Activated CD4-positive, alpha-beta T cell treated with anti-CD3 and anti-CD28 coated beads, Interleukin-2, amount 10 ng/mL, durations not matched to agents 7 days and 5 days (primary cell): Measurements from ENCODE around the gene MRTFB. TPM values are rescaled to one million over a fixed set of nuclear protein-coding genes. Genes with fewer than 3 reads are reported as not detected.
A peak's percentile ranks its signal among the peaks of the same experiment; 100 is the strongest.

Source experiments
- CTCF ChIA-PET: fragments of 350-600 bp; sonication (Branson Sonifier 250); formaldehyde crosslinking; loops from one replicate; lab custom pipeline; 2021; ENCODE audit warnings: antibody characterized with exemption; lab: Charles Lee
- POLR2A ChIA-PET: fragments of 350-600 bp; sonication (Branson Sonifier 250); formaldehyde crosslinking; loops from one replicate; lab custom pipeline; 2021; ENCODE audit warnings: antibody characterized with exemption; lab: Charles Lee
- DNase-seq: peaks from one replicate; pipeline ENCODE4 v3.0.0-alpha.2; 2020
- H3K27ac Mint-ChIP-seq: one replicate; pipeline ENCODE4 v1.8.0; 2021; ENCODE audit warnings: mild to moderate bottlenecking, moderate library complexity, mixed read lengths
- H3K27me3 Mint-ChIP-seq: one replicate; pipeline ENCODE4 v1.8.0; 2021; ENCODE audit warnings: mixed read lengths
- H3K36me3 Mint-ChIP-seq: one replicate; pipeline ENCODE4 v1.8.0; 2021; ENCODE audit warnings: low read depth, mixed read lengths
- H3K4me1 Mint-ChIP-seq: one replicate; pipeline ENCODE4 v1.8.0; 2021; ENCODE audit warnings: mixed read lengths
- H3K4me3 Mint-ChIP-seq: one replicate; pipeline ENCODE4 v1.8.0; 2021; ENCODE audit warnings: mild to moderate bottlenecking, moderate library complexity, mixed read lengths
- H3K9me3 Mint-ChIP-seq: one replicate; pipeline ENCODE4 v1.8.0; 2021; ENCODE audit warnings: mixed read lengths
- total RNA-seq, 2 experiments: library from RNA; stranded (reverse); gene quantifications; one replicate each; pipeline ENCODE4 v1.2.3, GENCODE V29; 2021

Gene MRTFB
- total RNA-seq, 2 experiments from 2014 or later, result 17.7 to 21.2 TPM

- Mint-ChIP-seq H3K9me3 (no peaks in the 10 kb centered on the region), H3K36me3 (no peaks in the 10 kb centered on the region), H3K4me1 (peaks cover 18% of the 10 kb centered on the region), H3K27me3 (peaks cover 33% of the 10 kb centered on the region), H3K27ac (no peak overlapping the region), H3K4me3 (peak overlapping the region; percentile 68)
- ChIA-PET CTCF (interaction anchor here (1.2 kb wide), 1 partner anchor 378 kb away, joined by 3 read pairs; no protein-coding TSS in a partner anchor), POLR2A (no interaction called here)
- DNase-seq, result no peak
Observed at GRCh38 chr16:14302031-14302398, 230.9 kb downstream of the MRTFB start.

GRCh38 chr16:14302399-14303181 is 231.5 kb downstream of the MRTFB start:
- DNase-seq, result no peak
- Mint-ChIP-seq H3K27me3 (peaks cover 33% of the 10 kb centered on the region), H3K9me3 (no peaks in the 10 kb centered on the region), H3K27ac (no peak overlapping the region), H3K36me3 (no peaks in the 10 kb centered on the region), H3K4me3 (peak overlapping the region; percentile 68), H3K4me1 (peaks cover 21% of the 10 kb centered on the region)
- POLR2A ChIA-PET, result no interaction called here
- CTCF ChIA-PET, result no interaction called here

- Mint-ChIP-seq H3K9me3 (no peaks in the 10 kb centered on the region), H3K27ac (no peak overlapping the region), H3K4me3 (peak overlapping the region; percentile 66), H3K36me3 (no peaks in the 10 kb centered on the region), H3K27me3 (peaks cover 33% of the 10 kb centered on the region), H3K4me1 (peaks cover 24% of the 10 kb centered on the region)
- no peak for DNase-seq
- POLR2A ChIA-PET, result no interaction called here
- CTCF ChIA-PET, result no interaction called here
Observed at GRCh38 chr16:14303182-14303618, 232.1 kb downstream of the MRTFB start.

- Mint-ChIP-seq H3K4me3 (peak overlapping the region; percentile 66), H3K27me3 (peaks cover 33% of the 10 kb centered on the region), H3K36me3 (no peaks in the 10 kb centered on the region), H3K4me1 (peaks cover 29% of the 10 kb centered on the region), H3K9me3 (no peaks in the 10 kb centered on the region), H3K27ac (no peak overlapping the region)
- POLR2A ChIA-PET, result no interaction called here
- CTCF ChIA-PET, result no interaction called here
- no peak for DNase-seq
Observed at GRCh38 chr16:14303639-14304394, 232.7 kb downstream of the MRTFB start.

- ChIA-PET POLR2A (no interaction called here), CTCF (no interaction called here)
- Mint-ChIP-seq H3K36me3 (no peaks in the 10 kb centered on the region), H3K4me3 (no peak overlapping the region), H3K27me3 (peaks cover 33% of the 10 kb centered on the region), H3K27ac (no peak overlapping the region), H3K4me1 (peaks cover 40% of the 10 kb centered on the region), H3K9me3 (no peaks in the 10 kb centered on the region)
- DNase-seq, result no peak
Observed at GRCh38 chr16:14304891-14305460, 233.9 kb downstream of the MRTFB start.

GRCh38 chr16:14306485-14307058 is 235.5 kb downstream of the MRTFB start:
- Mint-ChIP-seq H3K27me3 (peaks cover 20% of the 10 kb centered on the region), H3K36me3 (no peaks in the 10 kb centered on the region), H3K27ac (no peak overlapping the region), H3K4me1 (peaks cover 37% of the 10 kb centered on the region), H3K9me3 (no peaks in the 10 kb centered on the region), H3K4me3 (no peak overlapping the region)
- DNase-seq, result no peak
- ChIA-PET POLR2A (no interaction called here), CTCF (interaction anchor here (1.4 kb wide), 1 partner anchor 20 kb away, joined by 4 read pairs; no protein-coding TSS in a partner anchor)

GRCh38 chr16:14307059-14307526 is 236.0 kb downstream of the MRTFB start:
- H3K9me3 Mint-ChIP-seq, result no peaks in the 10 kb centered on the region
- ChIA-PET CTCF (interaction anchor here (1.4 kb wide), 1 partner anchor 21 kb away, joined by 4 read pairs; no protein-coding TSS in a partner anchor), POLR2A (no interaction called here)
- DNase-seq, result no peak
- peaks cover 20% of the 10 kb centered on the region for H3K27me3 Mint-ChIP-seq
- H3K4me3 Mint-ChIP-seq, result no peak overlapping the region
- H3K27ac Mint-ChIP-seq, result no peak overlapping the region
- H3K4me1 Mint-ChIP-seq, result peaks cover 37% of the 10 kb centered on the region
- no peaks in the 10 kb centered on the region for H3K36me3 Mint-ChIP-seq

- Mint-ChIP-seq H3K4me3 (no peak overlapping the region), H3K9me3 (no peaks in the 10 kb centered on the region), H3K27ac (peak overlapping the region; percentile 60), H3K36me3 (no peaks in the 10 kb centered on the region), H3K4me1 (peaks cover 37% of the 10 kb centered on the region), H3K27me3 (peaks cover 20% of the 10 kb centered on the region)
- no peak for DNase-seq
- POLR2A ChIA-PET, result interaction anchor here (0.6 kb wide), 1 partner anchor 325 kb away, joined by 5 read pairs; the partner anchor contains the start of gene BFAR
- CTCF ChIA-PET, result interaction anchor here (0.8 to 2.0 kb wide), 5 partner anchors 22 to 388 kb away, joined by 3 to 5 read pairs (median 3); partner anchors contain the start of gene ERCC4
Observed at GRCh38 chr16:14307527-14308367, 236.6 kb downstream of the MRTFB start.

- no peak for DNase-seq
- ChIA-PET POLR2A (no interaction called here), CTCF (interaction anchor here (0.8 to 2.0 kb wide), 5 partner anchors 13 to 389 kb away, joined by 3 to 5 read pairs (median 3); partner anchors contain the start of gene ERCC4)
- no peaks in the 10 kb centered on the region for H3K9me3 Mint-ChIP-seq
- H3K4me1 Mint-ChIP-seq, result peaks cover 33% of the 10 kb centered on the region
- no peak overlapping the region for H3K27ac Mint-ChIP-seq
- H3K36me3 Mint-ChIP-seq, result no peaks in the 10 kb centered on the region
- H3K27me3 Mint-ChIP-seq, result peaks cover 15% of the 10 kb centered on the region
- H3K4me3 Mint-ChIP-seq, result no peak overlapping the region
Observed at GRCh38 chr16:14308368-14308723, 237.2 kb downstream of the MRTFB start.

- Mint-ChIP-seq H3K27ac (peak overlapping the region; percentile 87), H3K9me3 (no peaks in the 10 kb centered on the region), H3K4me1 (peaks cover 32% of the 10 kb centered on the region), H3K4me3 (peak overlapping the region; percentile 57), H3K27me3 (peaks cover 12% of the 10 kb centered on the region), H3K36me3 (no peaks in the 10 kb centered on the region)
- DNase-seq, result peak; percentile 58
- CTCF ChIA-PET, result interaction anchor here (1.0 to 2.0 kb wide), 5 partner anchors 12 to 390 kb away, joined by 3 to 5 read pairs (median 3); partner anchors contain the start of gene ERCC4
- POLR2A ChIA-PET, result no interaction called here
Observed at GRCh38 chr16:14309001-14309886, 238.1 kb downstream of the MRTFB start.

GRCh38 chr16:14309906-14310305 is 238.8 kb downstream of the MRTFB start:
- Mint-ChIP-seq H3K4me3 (no peak overlapping the region), H3K27ac (peak overlapping the region; percentile 87)
- no peak for DNase-seq

More at GRCh38 chr16:14309906-14310305, 238.8 kb downstream of the MRTFB start:
- Mint-ChIP-seq H3K4me1 (peaks cover 32% of the 10 kb centered on the region), H3K36me3 (no peaks in the 10 kb centered on the region), H3K27me3 (peaks cover 9% of the 10 kb centered on the region), H3K9me3 (no peaks in the 10 kb centered on the region)
- POLR2A ChIA-PET, result no interaction called here
- CTCF ChIA-PET, result interaction anchor here (0.5 to 2.0 kb wide), 3 partner anchors 17 to 390 kb away, joined by 3 to 5 read pairs (median 3); partner anchors contain the start of gene ERCC4
